GM18508 (cell line): Measurements from ENCODE around the gene NELFE.
"Not testable (repeated sequence)": the region's sequence is repeated elsewhere in the genome, so short reads cannot be mapped to it uniquely, and the experiment has no call there.

Source experiments
- ATAC-seq: cut with Tn5 transposase; IDR thresholded peaks from one replicate; pipeline ENCODE4 v1.9.1; 2021; ENCODE audit warnings: moderate number of reproducible peaks; ENCODE audit not compliant: insufficient read depth, unreplicated experiment

NELFE gene

DNA sequence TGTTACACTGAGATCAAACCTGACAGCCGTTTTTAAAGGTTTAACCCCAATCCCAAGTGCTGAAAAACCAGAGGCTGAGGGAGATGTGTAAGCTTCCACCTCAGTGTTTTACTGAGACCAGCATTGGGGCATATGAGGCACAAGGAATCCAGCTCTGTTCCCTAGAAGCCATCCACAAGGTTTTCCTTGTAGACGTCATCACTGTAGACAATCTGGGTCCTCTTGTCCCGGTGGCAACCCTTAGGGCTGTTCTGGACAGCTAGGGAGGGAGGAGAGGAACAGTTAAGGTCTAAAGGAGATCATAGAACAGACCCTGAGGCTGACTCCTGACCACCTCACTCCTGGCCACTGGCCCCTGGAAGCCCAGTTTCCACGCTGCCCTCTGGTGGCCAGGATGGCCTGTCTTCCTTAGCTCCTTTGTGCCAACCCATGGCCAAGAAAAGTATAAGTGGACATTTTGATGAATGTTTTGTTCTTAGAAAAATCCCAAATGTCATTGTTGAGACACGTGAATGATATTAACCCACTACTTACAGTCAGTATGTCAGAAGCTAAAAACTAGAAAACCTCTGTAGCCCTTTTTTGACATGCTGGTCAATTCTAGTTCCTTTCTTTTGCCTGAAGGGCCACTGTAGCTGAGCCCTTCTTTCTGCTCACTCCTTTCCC is 6.5 kb downstream of the NELFE start:
- no peak for ATAC-seq

- ATAC-seq: no peak
Measured at GRCh38 chr6:31949926-31950548, 8.7 kb downstream of the NELFE start.

- ATAC-seq: no peak
Measured at GRCh38 chr6:31948753-31949413, 9.9 kb downstream of the NELFE start.

GRCh38 chr6:31948306-31948705 is 10.5 kb downstream of the NELFE start:
- ATAC-seq: no peak

DNA sequence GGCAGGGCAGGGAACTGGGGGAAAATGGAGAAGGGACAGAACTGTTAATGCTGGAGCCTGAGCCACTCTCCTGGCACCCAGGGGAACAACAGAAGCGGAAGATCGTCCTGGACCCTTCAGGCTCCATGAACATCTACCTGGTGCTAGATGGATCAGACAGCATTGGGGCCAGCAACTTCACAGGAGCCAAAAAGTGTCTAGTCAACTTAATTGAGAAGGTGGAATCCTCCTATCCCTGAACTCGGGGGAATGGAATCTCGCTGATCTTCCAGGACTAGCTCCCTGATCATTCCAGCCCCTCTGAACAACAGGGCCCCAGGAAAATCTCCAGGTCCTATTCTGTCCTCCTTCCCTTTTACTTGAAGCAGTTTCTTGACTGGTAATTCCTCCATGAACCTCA is 10.9 kb downstream of the NELFE start:
- ATAC-seq: no peak

- ATAC-seq: no peak
Measured at GRCh38 chr6:31947070-31947675, 11.6 kb downstream of the NELFE start.

DNA sequence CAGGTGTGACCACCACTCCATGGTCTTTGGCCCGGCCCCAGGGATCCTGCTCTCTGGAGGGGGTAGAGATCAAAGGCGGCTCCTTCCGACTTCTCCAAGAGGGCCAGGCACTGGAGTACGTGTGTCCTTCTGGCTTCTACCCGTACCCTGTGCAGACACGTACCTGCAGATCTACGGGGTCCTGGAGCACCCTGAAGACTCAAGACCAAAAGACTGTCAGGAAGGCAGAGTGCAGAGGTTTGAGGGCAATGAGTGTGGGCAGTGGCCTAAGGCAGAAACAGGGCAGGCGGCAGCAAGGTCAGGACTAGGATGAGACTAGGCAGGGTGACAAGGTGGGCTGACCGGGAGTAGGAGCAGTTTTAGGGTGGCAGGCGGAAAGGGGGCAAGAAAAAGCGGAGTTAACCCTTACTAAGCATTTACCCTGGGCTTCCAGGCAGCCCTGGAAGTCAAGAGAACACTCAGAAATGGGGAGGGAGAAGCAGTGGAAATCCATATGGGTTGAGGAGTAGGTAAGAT is 12.3 kb downstream of the NELFE start:
- no peak for ATAC-seq

- ATAC-seq: no peak
Measured at GRCh38 chr6:31945507-31946369, 13.0 kb downstream of the NELFE start, which contains the start of gene CFB. Gene CFB, plus strand, starts transcription at chr6:31946095. Its CDS starts 127 bp downstream, at chr6:31946222.

DNA sequence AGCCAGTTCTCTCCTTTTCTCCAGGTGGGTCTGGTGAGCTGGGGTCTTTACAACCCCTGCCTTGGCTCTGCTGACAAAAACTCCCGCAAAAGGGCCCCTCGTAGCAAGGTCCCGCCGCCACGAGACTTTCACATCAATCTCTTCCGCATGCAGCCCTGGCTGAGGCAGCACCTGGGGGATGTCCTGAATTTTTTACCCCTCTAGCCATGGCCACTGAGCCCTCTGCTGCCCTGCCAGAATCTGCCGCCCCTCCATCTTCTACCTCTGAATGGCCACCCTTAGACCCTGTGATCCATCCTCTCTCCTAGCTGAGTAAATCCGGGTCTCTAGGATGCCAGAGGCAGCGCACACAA is 13.6 kb downstream of the NELFE start:
- ATAC-seq: no peak

DNA sequence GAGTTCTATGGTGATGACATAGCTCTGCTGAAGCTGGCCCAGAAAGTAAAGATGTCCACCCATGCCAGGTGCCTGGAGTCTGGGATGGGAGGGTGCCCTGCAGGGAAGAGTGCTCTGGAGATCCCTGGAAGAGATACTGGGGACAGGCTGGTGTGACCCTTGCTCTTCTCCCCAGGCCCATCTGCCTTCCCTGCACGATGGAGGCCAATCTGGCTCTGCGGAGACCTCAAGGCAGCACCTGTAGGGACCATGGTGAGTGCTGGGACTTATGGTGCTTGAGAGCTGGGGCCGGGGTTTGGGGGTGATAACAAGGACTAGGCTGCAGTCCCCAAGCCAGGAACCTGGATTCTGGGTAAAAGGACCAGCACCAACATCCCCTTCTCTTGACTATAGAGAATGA is 15.0 kb downstream of the NELFE start:
- no peak for ATAC-seq

GRCh38 chr6:31940256-31940664 is 18.5 kb downstream of the NELFE start:
- ATAC-seq: no peak

DNA sequence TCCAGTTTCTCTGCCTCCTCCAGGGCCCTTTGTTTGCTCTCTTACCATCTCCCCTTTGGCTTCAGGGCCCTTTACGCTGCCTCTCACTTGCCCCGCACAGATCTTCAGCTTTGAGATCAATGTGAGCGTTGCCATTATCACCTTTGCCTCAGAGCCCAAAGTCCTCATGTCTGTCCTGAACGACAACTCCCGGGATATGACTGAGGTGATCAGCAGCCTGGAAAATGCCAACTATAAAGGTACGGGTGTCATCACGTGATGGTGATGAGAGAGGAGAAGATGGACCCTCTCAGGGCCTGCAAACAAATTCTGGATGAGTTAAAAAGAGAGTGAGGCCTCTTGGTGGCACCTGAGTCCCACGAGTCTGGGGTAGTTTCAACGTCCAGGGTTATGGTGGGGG is 22.9 kb downstream of the NELFE start:
- ATAC-seq: no peak

DNA sequence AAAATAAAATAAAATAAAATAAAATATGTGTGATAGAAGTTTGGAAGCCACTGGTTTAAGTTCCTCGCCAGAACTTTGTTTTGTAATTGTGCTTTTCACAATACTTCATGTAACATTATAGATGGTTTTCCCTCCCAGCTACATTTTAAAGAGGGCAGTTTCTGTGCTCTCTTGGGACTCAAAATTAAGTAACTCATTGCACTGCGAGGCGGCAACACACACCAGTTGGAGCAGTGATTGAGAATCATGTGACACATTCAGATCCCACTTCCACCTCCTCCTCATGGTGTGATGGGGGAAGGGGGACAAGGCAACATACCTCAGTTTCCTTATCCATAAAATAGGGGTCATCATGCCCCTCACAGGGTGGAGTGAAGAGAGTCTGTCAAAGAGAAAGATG is 23.8 kb downstream of the NELFE start:
- ATAC-seq: no peak

DNA sequence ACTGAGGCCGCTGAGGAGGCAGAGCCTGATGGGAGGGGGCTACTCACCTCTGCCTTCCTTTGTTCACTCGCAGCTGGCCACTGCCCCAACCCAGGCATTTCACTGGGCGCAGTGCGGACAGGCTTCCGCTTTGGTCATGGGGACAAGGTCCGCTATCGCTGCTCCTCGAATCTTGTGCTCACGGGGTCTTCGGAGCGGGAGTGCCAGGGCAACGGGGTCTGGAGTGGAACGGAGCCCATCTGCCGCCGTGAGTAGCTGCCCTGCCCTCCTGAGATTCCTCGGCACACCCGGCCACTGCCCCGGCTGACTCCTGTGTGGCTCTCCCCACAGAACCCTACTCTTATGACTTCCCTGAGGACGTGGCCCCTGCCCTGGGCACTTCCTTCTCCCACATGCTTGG is 25.2 kb downstream of the NELFE start:
- ATAC-seq: no peak

GRCh38 chr6:31932137-31932536 is 26.6 kb downstream of the NELFE start:
- ATAC-seq: not testable (repeated sequence)

- no peak for ATAC-seq
Measured at GRCh38 chr6:31930962-31931361, 27.8 kb downstream of the NELFE start.

DNA sequence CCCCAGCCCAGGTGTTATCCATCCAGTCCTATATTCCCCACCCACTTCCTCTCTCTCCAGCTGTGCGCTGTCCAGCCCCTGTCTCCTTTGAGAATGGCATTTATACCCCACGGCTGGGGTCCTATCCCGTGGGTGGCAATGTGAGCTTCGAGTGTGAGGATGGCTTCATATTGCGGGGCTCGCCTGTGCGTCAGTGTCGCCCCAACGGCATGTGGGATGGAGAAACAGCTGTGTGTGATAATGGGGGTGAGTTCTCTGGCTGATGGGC is 30.2 kb downstream of the NELFE start:
- no peak for ATAC-seq

- no peak for ATAC-seq
Measured at GRCh38 chr6:31927863-31928671, 30.7 kb downstream of the NELFE start.

GRCh38 chr6:31927242-31927862 is 31.4 kb downstream of the NELFE start, which contains the start of gene C2:
Gene C2, plus strand, starts transcription at chr6:31927717. Its CDS starts 36 bp downstream, at chr6:31927753.
- ATAC-seq: no peak
